GM23338 (cell line): ENCODE measurements around the gene U2SURP. TPM values are rescaled to one million over a fixed set of nuclear protein-coding genes. Genes with fewer than 3 reads are reported as not detected.

Experiments
- ATAC-seq: fragments of 200-7000 bp; cut with Tn5 transposase; 3 replicates; pipeline ENCODE4 v1.9.1; 2020
- DNase-seq: peaks from one replicate; pipeline ENCODE4 v3.0.0-alpha.2; 2015; ENCODE audit warnings: low spot score
- H2AFZ ChIP-seq: fragments of 200-600 bp; sonication (generic); 2 replicates; pipeline ENCODE4 v1.8.0; 2016; ENCODE audit warnings: antibody characterized with exemption, mild to moderate bottlenecking, moderate library complexity
- H3F3A ChIP-seq: fragments of 200-600 bp; sonication (generic); replicated peaks from 2 replicates; pipeline ENCODE4 v1.8.0; 2017; ENCODE audit warnings: antibody characterized with exemption, mixed run types, low read depth
- H3K27ac ChIP-seq: fragments of 200-600 bp; sonication (generic); 2 replicates; pipeline ENCODE4 v1.6.1; 2016; ENCODE audit warnings: low read depth
- H3K27me3 ChIP-seq: fragments of 200-600 bp; sonication (generic); 2 replicates; pipeline ENCODE4 v1.8.0; 2016; ENCODE audit warnings: mild to moderate bottlenecking, mixed run types, moderate library complexity; ENCODE audit not compliant: insufficient read depth
- H3K36me3 ChIP-seq: fragments of 200-600 bp; sonication (generic); 2 replicates; pipeline ENCODE4 v1.8.0; 2016; ENCODE audit warnings: mild to moderate bottlenecking; ENCODE audit not compliant: insufficient read depth
- H3K4me1 ChIP-seq: fragments of 200-600 bp; sonication (generic); 2 replicates; pipeline ENCODE4 v1.8.0; 2016; ENCODE audit warnings: mild to moderate bottlenecking, moderate library complexity; ENCODE audit not compliant: insufficient read depth
- H3K4me2 ChIP-seq: fragments of 200-600 bp; sonication (generic); 2 replicates; pipeline ENCODE4 v1.7.1; 2017; ENCODE audit warnings: mixed run types
- H3K4me3 ChIP-seq: fragments of 200-600 bp; sonication (generic); 2 replicates; pipeline ENCODE4 v1.6.1; 2016; ENCODE audit warnings: mixed run types
- H3K79me2 ChIP-seq: fragments of 200-600 bp; sonication (generic); replicated peaks from 2 replicates; pipeline ENCODE4 v1.8.0; 2017; ENCODE audit warnings: mild to moderate bottlenecking; ENCODE audit not compliant: insufficient read depth
- H3K9me2 ChIP-seq: fragments of 200-600 bp; sonication (generic); 2 replicates; pipeline ENCODE4 v1.8.0; 2017; ENCODE audit not compliant: insufficient read depth
- H4K20me1 ChIP-seq: fragments of 200-600 bp; sonication (generic); replicated peaks from 2 replicates; pipeline ENCODE4 v1.8.0; 2017; ENCODE audit warnings: mild to moderate bottlenecking; ENCODE audit not compliant: insufficient read depth
- H3K27ac Mint-ChIP-seq: 2 replicates; pipeline ENCODE4 v1.8.0; 2020; ENCODE audit warnings: inconsistent platforms, mild to moderate bottlenecking, moderate library complexity, mixed read lengths
- H3K27me3 Mint-ChIP-seq: 3 replicates; pipeline ENCODE4 v1.8.0; 2022; ENCODE audit warnings: low read depth, mild to moderate bottlenecking, moderate library complexity, mixed read lengths, inconsistent platforms; ENCODE audit not compliant: insufficient read depth, poor library complexity
- H3K36me3 Mint-ChIP-seq: 3 replicates; pipeline ENCODE4 v1.8.0; 2021; ENCODE audit warnings: low read depth, mild to moderate bottlenecking, inconsistent platforms, moderate library complexity, mixed read lengths
- H3K4me1 Mint-ChIP-seq: 3 replicates; pipeline ENCODE4 v1.8.0; 2020; ENCODE audit warnings: mild to moderate bottlenecking, inconsistent platforms, mixed read lengths
- H3K4me3 Mint-ChIP-seq: 3 replicates; pipeline ENCODE4 v1.8.0; 2021; ENCODE audit warnings: moderate library complexity, mild to moderate bottlenecking, inconsistent platforms, mixed read lengths
- H3K9me3 Mint-ChIP-seq: 3 replicates; pipeline ENCODE4 v1.8.0; 2020; ENCODE audit warnings: moderate library complexity, mild to moderate bottlenecking, inconsistent platforms, mixed read lengths
- CREB1 ChIP-seq: fragments of 250-450 bp; sonication (Bioruptor Pico); IDR thresholded peaks from 2 replicates; pipeline ENCODE4 v1.5.0; 2020; ENCODE audit warnings: low read depth, mild to moderate bottlenecking, moderate library complexity
- ETS1 ChIP-seq: IDR thresholded peaks from 2 replicates; pipeline ENCODE4 v1.6.1; 2016; ENCODE audit warnings: antibody characterized with exemption
- EZH2 ChIP-seq: fragments of 200-600 bp; sonication (generic); IDR thresholded peaks from one replicate; pipeline ENCODE4 v1.8.0; 2017; ENCODE audit warnings: antibody characterized with exemption, mild to moderate bottlenecking, low read depth; ENCODE audit not compliant: unreplicated experiment
- EZH2phosphoT487 ChIP-seq: fragments of 200-600 bp; sonication (generic); IDR thresholded peaks from one replicate; pipeline ENCODE4 v1.8.1; 2018; ENCODE audit warnings: antibody characterized with exemption; ENCODE audit not compliant: unreplicated experiment
- JUNB ChIP-seq: IDR thresholded peaks from one replicate; pipeline ENCODE4 v1.6.1; 2016; ENCODE audit warnings: antibody characterized with exemption; ENCODE audit not compliant: unreplicated experiment
- NANOG ChIP-seq: IDR thresholded peaks from 2 replicates; pipeline ENCODE4 v1.6.1; 2016; ENCODE audit warnings: antibody characterized with exemption, borderline replicate concordance
- POLR2AphosphoS5 ChIP-seq: IDR thresholded peaks from 2 replicates; pipeline ENCODE4 v1.6.1; 2016; ENCODE audit warnings: antibody characterized with exemption, low read depth
- STAT1 ChIP-seq: IDR thresholded peaks from one replicate; pipeline ENCODE4 v1.6.1; 2016; ENCODE audit warnings: antibody characterized with exemption; ENCODE audit not compliant: unreplicated experiment
- ZNF114 ChIP-seq: fragments of 250-450 bp; sonication (Bioruptor Pico); IDR thresholded peaks from 2 replicates; pipeline ENCODE4 v1.5.0; 2020; ENCODE audit warnings: mild to moderate bottlenecking, moderate library complexity
- ZNF331 ChIP-seq: fragments of 250-450 bp; sonication (Bioruptor Pico); IDR thresholded peaks from 2 replicates; pipeline ENCODE4 v1.5.0; 2020; ENCODE audit warnings: low read depth, mild to moderate bottlenecking, moderate library complexity
- polyA plus RNA-seq: library from polyadenylated mRNA; unstranded; fragments of >200 nt; fragmentation: Nextera tagmentation; extraction: Ambion mirVana; gene quantifications from 2 replicates; pipeline ENCODE4 v1.2.1, GENCODE V29; 2016
- total RNA-seq: library from RNA; depleted of rRNA; stranded (reverse); fragments of >200 nt; shearing (Covaris generic); gene quantifications from 2 replicates; pipeline ENCODE4 v1.2.3, GENCODE V29; 2014
- TF ChIP-seq, protein P1 (sequence below): IDR thresholded peaks from one replicate; pipeline ENCODE4 v1.6.1; 2018; ENCODE audit warnings: antibody characterized with exemption; ENCODE audit not compliant: unreplicated experiment
- TF ChIP-seq, protein P2 (sequence below): fragments of 250-450 bp; sonication (Bioruptor Pico); IDR thresholded peaks from 2 replicates; pipeline ENCODE4 v1.5.0; 2020; ENCODE audit warnings: mild to moderate bottlenecking, moderate library complexity
- TF ChIP-seq, protein P3 (sequence below), 2 experiments: fragments of 200-600 bp in 1 of 2; sonication (generic) in 1 of 2; conservative IDR thresholded peaks; 2 replicates each; pipeline versions ENCODE4 v1.5.1 to v1.6.1; 2016 to 2017; ENCODE audit warnings: antibody characterized with exemption in 2 of 2, low read depth in 2 of 2, mild to moderate bottlenecking in 2 of 2, moderate library complexity in 1 of 2

The U2SURP gene
- total and polyA plus RNA-seq, 2 experiments from 2014 or later, result 116 to 372 TPM

- no peak for TF ChIP-seq EZH2
These were observed 64.7 kb downstream of the U2SURP start (continued) for GRCh38 chr3:143066033-143066432.

- no peak overlapping the region for H3K4me3 Mint-ChIP-seq
These were observed 65.8 kb downstream of the U2SURP start for GRCh38 chr3:143067201-143067600.

More at GRCh38 chr3:143067201-143067600, 65.8 kb downstream of the U2SURP start:
- TF ChIP-seq CREB1, result no peak
- TF ChIP-seq ETS1, result no peak
- TF ChIP-seq, protein P1, sequence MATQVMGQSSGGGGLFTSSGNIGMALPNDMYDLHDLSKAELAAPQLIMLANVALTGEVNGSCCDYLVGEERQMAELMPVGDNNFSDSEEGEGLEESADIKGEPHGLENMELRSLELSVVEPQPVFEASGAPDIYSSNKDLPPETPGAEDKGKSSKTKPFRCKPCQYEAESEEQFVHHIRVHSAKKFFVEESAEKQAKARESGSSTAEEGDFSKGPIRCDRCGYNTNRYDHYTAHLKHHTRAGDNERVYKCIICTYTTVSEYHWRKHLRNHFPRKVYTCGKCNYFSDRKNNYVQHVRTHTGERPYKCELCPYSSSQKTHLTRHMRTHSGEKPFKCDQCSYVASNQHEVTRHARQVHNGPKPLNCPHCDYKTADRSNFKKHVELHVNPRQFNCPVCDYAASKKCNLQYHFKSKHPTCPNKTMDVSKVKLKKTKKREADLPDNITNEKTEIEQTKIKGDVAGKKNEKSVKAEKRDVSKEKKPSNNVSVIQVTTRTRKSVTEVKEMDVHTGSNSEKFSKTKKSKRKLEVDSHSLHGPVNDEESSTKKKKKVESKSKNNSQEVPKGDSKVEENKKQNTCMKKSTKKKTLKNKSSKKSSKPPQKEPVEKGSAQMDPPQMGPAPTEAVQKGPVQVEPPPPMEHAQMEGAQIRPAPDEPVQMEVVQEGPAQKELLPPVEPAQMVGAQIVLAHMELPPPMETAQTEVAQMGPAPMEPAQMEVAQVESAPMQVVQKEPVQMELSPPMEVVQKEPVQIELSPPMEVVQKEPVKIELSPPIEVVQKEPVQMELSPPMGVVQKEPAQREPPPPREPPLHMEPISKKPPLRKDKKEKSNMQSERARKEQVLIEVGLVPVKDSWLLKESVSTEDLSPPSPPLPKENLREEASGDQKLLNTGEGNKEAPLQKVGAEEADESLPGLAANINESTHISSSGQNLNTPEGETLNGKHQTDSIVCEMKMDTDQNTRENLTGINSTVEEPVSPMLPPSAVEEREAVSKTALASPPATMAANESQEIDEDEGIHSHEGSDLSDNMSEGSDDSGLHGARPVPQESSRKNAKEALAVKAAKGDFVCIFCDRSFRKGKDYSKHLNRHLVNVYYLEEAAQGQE, result no peak
- no peak for TF ChIP-seq NANOG
- no peak for TF ChIP-seq ZNF114 (CRISPR knock-in tag)
- no peak for TF ChIP-seq STAT1
- TF ChIP-seq, protein P2, sequence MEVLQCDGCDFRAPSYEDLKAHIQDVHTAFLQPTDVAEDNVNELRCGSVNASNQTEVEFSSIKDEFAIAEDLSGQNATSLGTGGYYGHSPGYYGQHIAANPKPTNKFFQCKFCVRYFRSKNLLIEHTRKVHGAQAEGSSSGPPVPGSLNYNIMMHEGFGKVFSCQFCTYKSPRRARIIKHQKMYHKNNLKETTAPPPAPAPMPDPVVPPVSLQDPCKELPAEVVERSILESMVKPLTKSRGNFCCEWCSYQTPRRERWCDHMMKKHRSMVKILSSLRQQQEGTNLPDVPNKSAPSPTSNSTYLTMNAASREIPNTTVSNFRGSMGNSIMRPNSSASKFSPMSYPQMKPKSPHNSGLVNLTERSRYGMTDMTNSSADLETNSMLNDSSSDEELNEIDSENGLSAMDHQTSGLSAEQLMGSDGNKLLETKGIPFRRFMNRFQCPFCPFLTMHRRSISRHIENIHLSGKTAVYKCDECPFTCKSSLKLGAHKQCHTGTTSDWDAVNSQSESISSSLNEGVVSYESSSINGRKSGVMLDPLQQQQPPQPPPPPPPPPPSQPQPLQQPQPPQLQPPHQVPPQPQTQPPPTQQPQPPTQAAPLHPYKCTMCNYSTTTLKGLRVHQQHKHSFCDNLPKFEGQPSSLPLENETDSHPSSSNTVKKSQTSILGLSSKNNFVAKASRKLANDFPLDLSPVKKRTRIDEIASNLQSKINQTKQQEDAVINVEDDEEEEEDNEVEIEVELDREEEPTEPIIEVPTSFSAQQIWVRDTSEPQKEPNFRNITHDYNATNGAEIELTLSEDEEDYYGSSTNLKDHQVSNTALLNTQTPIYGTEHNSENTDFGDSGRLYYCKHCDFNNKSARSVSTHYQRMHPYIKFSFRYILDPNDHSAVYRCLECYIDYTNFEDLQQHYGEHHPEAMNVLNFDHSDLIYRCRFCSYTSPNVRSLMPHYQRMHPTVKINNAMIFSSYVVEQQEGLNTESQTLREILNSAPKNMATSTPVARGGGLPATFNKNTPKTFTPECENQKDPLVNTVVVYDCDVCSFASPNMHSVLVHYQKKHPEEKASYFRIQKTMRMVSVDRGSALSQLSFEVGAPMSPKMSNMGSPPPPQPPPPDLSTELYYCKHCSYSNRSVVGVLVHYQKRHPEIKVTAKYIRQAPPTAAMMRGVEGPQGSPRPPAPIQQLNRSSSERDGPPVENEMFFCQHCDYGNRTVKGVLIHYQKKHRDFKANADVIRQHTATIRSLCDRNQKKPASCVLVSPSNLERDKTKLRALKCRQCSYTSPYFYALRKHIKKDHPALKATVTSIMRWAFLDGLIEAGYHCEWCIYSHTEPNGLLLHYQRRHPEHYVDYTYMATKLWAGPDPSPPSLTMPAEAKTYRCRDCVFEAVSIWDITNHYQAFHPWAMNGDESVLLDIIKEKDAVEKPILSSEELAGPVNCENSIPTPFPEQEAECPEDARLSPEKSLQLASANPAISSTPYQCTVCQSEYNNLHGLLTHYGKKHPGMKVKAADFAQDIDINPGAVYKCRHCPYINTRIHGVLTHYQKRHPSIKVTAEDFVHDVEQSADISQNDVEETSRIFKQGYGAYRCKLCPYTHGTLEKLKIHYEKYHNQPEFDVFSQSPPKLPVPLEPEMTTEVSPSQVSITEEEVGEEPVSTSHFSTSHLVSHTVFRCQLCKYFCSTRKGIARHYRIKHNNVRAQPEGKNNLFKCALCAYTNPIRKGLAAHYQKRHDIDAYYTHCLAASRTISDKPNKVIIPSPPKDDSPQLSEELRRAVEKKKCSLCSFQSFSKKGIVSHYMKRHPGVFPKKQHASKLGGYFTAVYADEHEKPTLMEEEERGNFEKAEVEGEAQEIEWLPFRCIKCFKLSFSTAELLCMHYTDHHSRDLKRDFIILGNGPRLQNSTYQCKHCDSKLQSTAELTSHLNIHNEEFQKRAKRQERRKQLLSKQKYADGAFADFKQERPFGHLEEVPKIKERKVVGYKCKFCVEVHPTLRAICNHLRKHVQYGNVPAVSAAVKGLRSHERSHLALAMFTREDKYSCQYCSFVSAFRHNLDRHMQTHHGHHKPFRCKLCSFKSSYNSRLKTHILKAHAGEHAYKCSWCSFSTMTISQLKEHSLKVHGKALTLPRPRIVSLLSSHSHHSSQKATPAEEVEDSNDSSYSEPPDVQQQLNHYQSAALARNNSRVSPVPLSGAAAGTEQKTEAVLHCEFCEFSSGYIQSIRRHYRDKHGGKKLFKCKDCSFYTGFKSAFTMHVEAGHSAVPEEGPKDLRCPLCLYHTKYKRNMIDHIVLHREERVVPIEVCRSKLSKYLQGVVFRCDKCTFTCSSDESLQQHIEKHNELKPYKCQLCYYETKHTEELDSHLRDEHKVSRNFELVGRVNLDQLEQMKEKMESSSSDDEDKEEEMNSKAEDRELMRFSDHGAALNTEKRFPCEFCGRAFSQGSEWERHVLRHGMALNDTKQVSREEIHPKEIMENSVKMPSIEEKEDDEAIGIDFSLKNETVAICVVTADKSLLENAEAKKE, result no peak
- TF ChIP-seq, protein P3, sequence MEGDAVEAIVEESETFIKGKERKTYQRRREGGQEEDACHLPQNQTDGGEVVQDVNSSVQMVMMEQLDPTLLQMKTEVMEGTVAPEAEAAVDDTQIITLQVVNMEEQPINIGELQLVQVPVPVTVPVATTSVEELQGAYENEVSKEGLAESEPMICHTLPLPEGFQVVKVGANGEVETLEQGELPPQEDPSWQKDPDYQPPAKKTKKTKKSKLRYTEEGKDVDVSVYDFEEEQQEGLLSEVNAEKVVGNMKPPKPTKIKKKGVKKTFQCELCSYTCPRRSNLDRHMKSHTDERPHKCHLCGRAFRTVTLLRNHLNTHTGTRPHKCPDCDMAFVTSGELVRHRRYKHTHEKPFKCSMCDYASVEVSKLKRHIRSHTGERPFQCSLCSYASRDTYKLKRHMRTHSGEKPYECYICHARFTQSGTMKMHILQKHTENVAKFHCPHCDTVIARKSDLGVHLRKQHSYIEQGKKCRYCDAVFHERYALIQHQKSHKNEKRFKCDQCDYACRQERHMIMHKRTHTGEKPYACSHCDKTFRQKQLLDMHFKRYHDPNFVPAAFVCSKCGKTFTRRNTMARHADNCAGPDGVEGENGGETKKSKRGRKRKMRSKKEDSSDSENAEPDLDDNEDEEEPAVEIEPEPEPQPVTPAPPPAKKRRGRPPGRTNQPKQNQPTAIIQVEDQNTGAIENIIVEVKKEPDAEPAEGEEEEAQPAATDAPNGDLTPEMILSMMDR (conservative IDR thresholded peaks at IDR 0.05; ENCODE audit: low read depth in 2 of 2), result no peak
- TF ChIP-seq EZH2, result no peak
- TF ChIP-seq POLR2AphosphoS5, result no peak
- no peak for TF ChIP-seq EZH2phosphoT487
- TF ChIP-seq JUNB, result no peak
- TF ChIP-seq ZNF331, result no peak
- Histone ChIP-seq H3K4me1 (peaks cover 30% of the 10 kb centered on the region), H3K36me3 (no peaks in the 10 kb centered on the region), H3K4me2 (no peak overlapping the region), H3K27me3 (no peaks in the 10 kb centered on the region), H3K27ac (no peak overlapping the region), H3F3A (0 out of 2 replicates have a peak, but pooled peaks cover 4% of the 10 kb centered on the region), H3K9me2 (peaks cover 5% of the 10 kb centered on the region; the same call in 1 of the 2 replicates), H3K79me2 (no peaks in the 10 kb centered on the region), H2AFZ (no peak overlapping the region), H3K4me3 (no peak overlapping the region), H4K20me1 (no peaks in the 10 kb centered on the region)
- H3K9me3 Mint-ChIP-seq, result no peaks in the 10 kb centered on the region
- H3K27me3 Mint-ChIP-seq, result peaks cover 1% of the 10 kb centered on the region
- no peak overlapping the region for H3K27ac Mint-ChIP-seq
- DNase-seq (no peak), ATAC-seq (no peak)
- 0 out of 3 replicates have a peak, but pooled peaks cover 3% of the 10 kb centered on the region for H3K36me3 Mint-ChIP-seq
- H3K4me1 Mint-ChIP-seq, result peaks cover 35% of the 10 kb centered on the region
